GM12874 (cell line): ENCODE results near the gene KLHL14.

Experiments used
- TF ChIP-seq, protein P1 (sequence below): IDR thresholded peaks from 2 replicates; pipeline ENCODE4 v1.5.1; 2011; ENCODE audit warnings: low read depth, mild to moderate bottlenecking, control low read depth, low read length, moderate library complexity; ENCODE audit not compliant: insufficient read depth

The KLHL14 gene

GRCh38 chr18:32804134-32804888 lies 31.5 kb upstream of the KLHL14 start:
- TF ChIP-seq, protein P1, sequence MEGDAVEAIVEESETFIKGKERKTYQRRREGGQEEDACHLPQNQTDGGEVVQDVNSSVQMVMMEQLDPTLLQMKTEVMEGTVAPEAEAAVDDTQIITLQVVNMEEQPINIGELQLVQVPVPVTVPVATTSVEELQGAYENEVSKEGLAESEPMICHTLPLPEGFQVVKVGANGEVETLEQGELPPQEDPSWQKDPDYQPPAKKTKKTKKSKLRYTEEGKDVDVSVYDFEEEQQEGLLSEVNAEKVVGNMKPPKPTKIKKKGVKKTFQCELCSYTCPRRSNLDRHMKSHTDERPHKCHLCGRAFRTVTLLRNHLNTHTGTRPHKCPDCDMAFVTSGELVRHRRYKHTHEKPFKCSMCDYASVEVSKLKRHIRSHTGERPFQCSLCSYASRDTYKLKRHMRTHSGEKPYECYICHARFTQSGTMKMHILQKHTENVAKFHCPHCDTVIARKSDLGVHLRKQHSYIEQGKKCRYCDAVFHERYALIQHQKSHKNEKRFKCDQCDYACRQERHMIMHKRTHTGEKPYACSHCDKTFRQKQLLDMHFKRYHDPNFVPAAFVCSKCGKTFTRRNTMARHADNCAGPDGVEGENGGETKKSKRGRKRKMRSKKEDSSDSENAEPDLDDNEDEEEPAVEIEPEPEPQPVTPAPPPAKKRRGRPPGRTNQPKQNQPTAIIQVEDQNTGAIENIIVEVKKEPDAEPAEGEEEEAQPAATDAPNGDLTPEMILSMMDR = no peak

DNA sequence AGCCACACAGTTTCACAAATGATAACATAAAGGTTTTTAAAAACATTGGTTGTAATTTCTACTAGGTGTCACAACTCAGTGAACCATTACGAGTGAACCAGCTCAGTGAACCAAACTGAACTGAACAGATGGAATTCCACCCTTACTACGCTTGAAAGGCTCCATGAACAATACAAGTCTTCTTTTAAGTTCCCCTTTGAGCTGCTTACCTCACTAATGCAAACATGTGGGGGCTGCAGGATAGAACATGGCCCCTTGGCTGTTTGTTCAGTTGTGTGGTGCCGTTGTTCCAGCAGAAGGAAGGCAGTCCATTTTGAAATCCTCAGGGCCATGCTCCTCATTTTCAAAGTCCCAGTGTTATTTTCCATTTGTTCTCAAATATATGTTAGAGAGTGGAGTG lies 30.7 kb upstream of the KLHL14 start:
- TF ChIP-seq, protein P1 = no peak

DNA sequence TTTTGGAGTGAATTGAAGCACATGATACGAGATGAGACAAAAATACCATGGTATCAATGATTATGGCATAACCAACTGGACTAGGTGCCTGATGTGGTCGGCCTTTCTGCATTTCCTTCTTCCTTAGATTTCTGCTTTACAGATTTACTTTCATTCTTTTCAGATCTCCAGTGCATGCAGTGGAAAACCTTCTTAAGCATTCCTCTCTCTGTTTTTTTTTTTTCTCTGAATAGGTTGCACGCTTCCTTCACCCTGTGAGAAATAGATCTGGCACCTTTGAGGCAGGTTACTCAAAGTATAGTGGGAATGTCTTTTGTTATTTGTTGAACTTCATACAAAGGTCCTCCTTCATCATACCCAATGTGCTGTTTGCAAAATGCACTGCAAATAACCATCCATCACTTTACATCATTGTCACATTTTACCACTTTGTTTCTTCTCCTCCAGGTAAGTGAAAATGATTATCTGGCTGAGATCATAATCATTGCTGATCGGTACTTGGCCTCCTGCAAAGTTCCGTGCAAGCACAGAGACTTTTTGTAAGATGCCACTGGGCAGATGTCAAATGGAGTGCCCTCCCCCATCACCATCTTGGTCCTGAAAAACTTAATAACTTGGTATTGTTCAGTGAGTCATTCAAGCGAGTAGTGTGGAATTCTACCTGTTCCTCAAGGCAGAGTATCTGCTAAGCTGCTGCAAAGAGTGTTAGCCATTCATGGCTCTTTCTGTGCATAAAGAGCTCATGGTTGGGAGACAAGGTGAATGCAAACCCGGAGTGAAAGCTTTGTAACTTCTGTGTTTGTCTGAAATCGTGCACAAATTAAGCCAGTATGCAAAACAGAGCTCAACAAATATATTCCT lies 30.0 kb upstream of the KLHL14 start:
- TF ChIP-seq, protein P1 = no peak

GRCh38 chr18:32801228-32801627 lies 28.4 kb upstream of the KLHL14 start:
- TF ChIP-seq, protein P1 = no peak

- TF ChIP-seq, protein P1 = no peak
Measured at GRCh38 chr18:32798209-32798960, 25.6 kb upstream of the KLHL14 start.

DNA sequence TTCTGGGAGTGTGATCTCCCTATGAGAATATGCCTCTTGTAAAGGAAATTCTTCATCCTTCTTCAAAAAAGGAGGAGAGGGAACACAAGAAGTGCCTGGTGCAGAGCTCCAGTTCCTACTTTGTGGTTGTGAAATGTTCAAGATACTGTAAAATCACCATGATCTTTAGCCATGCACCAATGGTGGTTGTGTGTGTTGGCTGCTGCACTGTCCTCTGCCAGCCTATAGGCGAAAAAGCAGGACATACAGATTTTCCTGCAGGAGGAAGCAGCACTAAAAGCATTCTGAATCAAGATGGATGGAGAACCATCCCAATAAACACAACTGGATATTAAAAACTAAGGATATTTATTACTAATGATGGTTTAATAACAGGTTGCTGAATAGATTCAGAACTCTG lies 6.2 kb upstream of the KLHL14 start:
- TF ChIP-seq, protein P1 = no peak

DNA sequence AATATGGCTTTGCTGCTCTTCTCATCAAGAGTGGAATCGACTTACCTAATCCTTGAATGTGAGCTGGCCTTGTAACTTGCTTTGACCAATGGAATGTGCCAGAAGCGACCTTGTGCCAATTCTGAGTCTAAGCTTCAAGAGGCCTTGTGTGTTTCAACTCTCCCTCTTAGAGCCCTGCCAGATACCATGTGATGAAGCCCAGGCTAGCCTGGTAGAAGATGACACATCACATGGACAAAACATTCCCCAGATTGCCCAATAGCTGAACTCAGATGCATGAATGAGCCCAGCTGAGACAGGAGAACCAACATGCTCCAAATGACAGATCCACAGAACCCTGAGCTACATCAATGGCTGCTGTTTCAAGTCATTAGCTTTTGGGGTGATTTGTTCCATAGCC lies 4.2 kb upstream of the KLHL14 start:
- TF ChIP-seq, protein P1 = no peak
